Activated CD4-positive, alpha-beta T cell treated with anti-CD3 and anti-CD28 coated beads for 48 hours (primary cell): ENCODE measurements around the gene PIGT.

Experiments
- DNase-seq: peaks from one replicate; pipeline ENCODE4 v3.0.0-alpha.2; 2020

The PIGT gene

GRCh38 chr20:45415822-45416637 lies at the start of gene PIGT:
TSS of gene PIGT (plus strand) at chr20:45416141. CDS start at chr20:45416157, 16 bp downstream.
- peak; percentile 91 for DNase-seq

GRCh38 chr20:45366192-45366591 lies 49.7 kb upstream of the PIGT start:
- DNase-seq: no peak

- DNase-seq: no peak
Measured at GRCh38 chr20:45366631-45367030, 49.3 kb upstream of the PIGT start.

- no peak for DNase-seq
Measured at GRCh38 chr20:45367126-45367525, 48.8 kb upstream of the PIGT start.

GRCh38 chr20:45368221-45368980 lies 47.5 kb upstream of the PIGT start:
- DNase-seq: peak; percentile 27

GRCh38 chr20:45370571-45371160 lies 45.3 kb upstream of the PIGT start:
- no peak for DNase-seq

- no peak for DNase-seq
Measured at GRCh38 chr20:45372241-45372640, 43.7 kb upstream of the PIGT start.

- DNase-seq: no peak
Measured at GRCh38 chr20:45372646-45373352, 43.1 kb upstream of the PIGT start.

GRCh38 chr20:45373353-45374100 lies 42.4 kb upstream of the PIGT start:
- DNase-seq: peak; percentile 95

GRCh38 chr20:45374101-45374467 lies 41.9 kb upstream of the PIGT start:
- DNase-seq: no peak

- no peak for DNase-seq
Measured at GRCh38 chr20:45374966-45375365, 41.0 kb upstream of the PIGT start.

- DNase-seq: no peak
Measured at GRCh38 chr20:45377269-45377668, 38.7 kb upstream of the PIGT start.

- DNase-seq: no peak
Measured at GRCh38 chr20:45378191-45378590, 37.8 kb upstream of the PIGT start, which contains the start of gene TP53TG5. TSS of gene TP53TG5 (minus strand) at chr20:45378325. CDS start at chr20:45378236, 89 bp downstream.

- no peak for DNase-seq
Measured at GRCh38 chr20:45387274-45387673, 28.7 kb upstream of the PIGT start.

GRCh38 chr20:45390931-45391330 lies 25.0 kb upstream of the PIGT start:
- no peak for DNase-seq

GRCh38 chr20:45391559-45391958 lies 24.4 kb upstream of the PIGT start:
- DNase-seq: no peak

GRCh38 chr20:45392733-45393132 lies 23.2 kb upstream of the PIGT start:
- no peak for DNase-seq

- no peak for DNase-seq
Measured at GRCh38 chr20:45394221-45395113, 21.5 kb upstream of the PIGT start.

- no peak for DNase-seq
Measured at GRCh38 chr20:45395114-45395415, 20.9 kb upstream of the PIGT start.

GRCh38 chr20:45399018-45399417 lies 16.9 kb upstream of the PIGT start:
- no peak for DNase-seq

GRCh38 chr20:45400346-45401031 lies 15.5 kb upstream of the PIGT start:
- no peak for DNase-seq
